ENCODE results near the gene NKX6-2. TPM values are rescaled to one million over a fixed set of nuclear protein-coding genes. Genes with fewer than 3 reads are reported as not detected.
"Not testable (repeated sequence)": the region's sequence is repeated elsewhere in the genome, so short reads cannot be mapped to it uniquely, and the experiment has no call there.

Gene NKX6-2
- total and polyA plus RNA-seq, 10 of the 15 experiments (the other 5 are each of a cell fraction or from before 2014, with no cell fraction given): 0.45 to 1.8 TPM; not detected in 8

DNA sequence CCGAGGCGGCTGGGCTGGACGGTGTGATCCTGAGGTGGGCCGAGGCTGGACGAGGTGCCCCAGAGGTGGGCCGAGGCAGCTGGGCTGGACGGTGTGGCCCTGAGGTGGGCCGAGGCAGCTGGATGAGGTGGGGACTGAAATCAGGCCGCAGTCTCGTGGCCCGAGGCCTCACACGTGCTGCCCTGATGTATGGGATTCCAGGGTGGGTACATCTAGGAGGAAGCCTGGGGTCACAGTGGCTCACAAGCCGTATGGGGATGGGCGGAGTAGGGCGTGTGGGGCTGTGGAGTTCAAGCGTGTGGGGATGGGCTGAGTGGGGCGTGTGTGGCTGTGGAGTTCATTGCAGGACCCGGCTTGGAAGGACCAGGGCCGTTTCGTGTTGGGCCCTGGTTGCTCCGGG is 12.5 kb upstream of the NKX6-2 start:
- no TSS peak for BruUV-seq (replicated peaks)
- ChIA-PET SMC1A (ENCODE audit: uncharacterized antibody, unreplicated experiment) (no interaction called here), POLR2A (no interaction called here), CTCF (no interaction called here), RAD21 (ENCODE audit: unreplicated experiment) (no interaction called here)
- Histone ChIP-seq H3K4me3 (no peak overlapping the region), H3K36me3 (ENCODE audit: control insufficient read depth in 2 of 2, insufficient read depth in 2 of 2, low read length in 1 of 2) (no peaks in the 10 kb centered on the region), H3K79me2 (ENCODE audit: control insufficient read depth, insufficient read depth, low read length) (no peaks in the 10 kb centered on the region), H3K4me1 (ENCODE audit: control insufficient read depth, insufficient read depth, low read length) (no peaks in the 10 kb centered on the region), H3K9me3 (replicated peaks; ENCODE audit: control insufficient read depth, insufficient read depth, low read length) (peaks cover 2% of the 10 kb centered on the region; the same call in 1 of the 3 replicates), H2AFZ (ENCODE audit: control insufficient read depth, low read depth, low read length) (no peak overlapping the region), H3K4me2 (ENCODE audit: control insufficient read depth, insufficient read depth) (no peak overlapping the region), H4K20me1 (ENCODE audit: control insufficient read depth, insufficient read depth) (no peaks in the 10 kb centered on the region), H3K27ac (ENCODE audit: control insufficient read depth, insufficient read depth) (no peak overlapping the region), H3K27me3 (replicated peaks in 1 of 2; ENCODE audit: control insufficient read depth in 2 of 2, insufficient read depth in 2 of 2, low read length in 1 of 2) (no peaks in the 10 kb centered on the region), H3K9ac (ENCODE audit: control insufficient read depth, insufficient read depth, low read length) (no peak overlapping the region)
- FAIRE-seq: no peak
- DNase-seq (ENCODE audit: low read depth, low spot score): no peak
- intact Hi-C loops (cut with micrococcal nuclease; ENCODE audit: unreplicated experiment): no loop called here
- ATAC-seq: no peak
- in situ Hi-C loops (cut with MboI): no loop called here
- 50% methylated on average over 16 of the region's 21 CpGs for WGBS (ENCODE audit: insufficient coverage, insufficient replicate concordance, low lambda C conversion rate, missing lambda C conversion rate)
- TF ChIP-seq NFYB (IDR thresholded peaks at IDR 0.05; ENCODE audit: insufficient read depth, low read depth, low read length) (no peak), ASH2L (IDR thresholded peaks at IDR 0.05; ENCODE audit: borderline replicate concordance, low read depth) (no peak), BRCA1 (IDR thresholded peaks at IDR 0.05; ENCODE audit: low read depth, low read length) (no peak)
- TF ChIP-seq, protein P1, sequence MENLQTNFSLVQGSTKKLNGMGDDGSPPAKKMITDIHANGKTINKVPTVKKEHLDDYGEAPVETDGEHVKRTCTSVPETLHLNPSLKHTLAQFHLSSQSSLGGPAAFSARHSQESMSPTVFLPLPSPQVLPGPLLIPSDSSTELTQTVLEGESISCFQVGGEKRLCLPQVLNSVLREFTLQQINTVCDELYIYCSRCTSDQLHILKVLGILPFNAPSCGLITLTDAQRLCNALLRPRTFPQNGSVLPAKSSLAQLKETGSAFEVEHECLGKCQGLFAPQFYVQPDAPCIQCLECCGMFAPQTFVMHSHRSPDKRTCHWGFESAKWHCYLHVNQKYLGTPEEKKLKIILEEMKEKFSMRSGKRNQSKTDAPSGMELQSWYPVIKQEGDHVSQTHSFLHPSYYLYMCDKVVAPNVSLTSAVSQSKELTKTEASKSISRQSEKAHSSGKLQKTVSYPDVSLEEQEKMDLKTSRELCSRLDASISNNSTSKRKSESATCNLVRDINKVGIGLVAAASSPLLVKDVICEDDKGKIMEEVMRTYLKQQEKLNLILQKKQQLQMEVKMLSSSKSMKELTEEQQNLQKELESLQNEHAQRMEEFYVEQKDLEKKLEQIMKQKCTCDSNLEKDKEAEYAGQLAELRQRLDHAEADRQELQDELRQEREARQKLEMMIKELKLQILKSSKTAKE (IDR thresholded peaks at IDR 0.05; ENCODE audit: low read depth, poor library complexity, severe bottlenecking): no peak

DNA sequence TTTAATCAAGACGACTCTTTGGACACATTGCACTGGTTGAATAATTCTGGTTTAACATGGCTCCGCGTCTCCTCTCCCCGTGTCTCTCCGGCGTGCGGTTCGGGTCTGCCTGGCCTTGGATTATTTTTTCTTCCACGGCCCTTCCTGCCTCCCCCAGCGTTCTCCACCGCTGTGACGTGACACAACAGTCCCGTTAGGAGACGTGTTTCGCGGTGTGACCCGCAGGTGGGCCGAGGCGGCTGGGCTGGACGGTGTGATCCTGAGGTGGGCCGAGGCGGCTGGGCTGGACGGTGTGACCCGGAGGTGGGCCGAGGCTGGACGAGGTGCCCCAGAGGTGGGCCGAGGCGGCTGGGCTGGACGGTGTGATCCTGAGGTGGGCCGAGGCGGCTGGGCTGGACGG is 12.0 kb upstream of the NKX6-2 start:
- FAIRE-seq; in situ Hi-C loops (cut with MboI); CTCF ChIA-PET; H3K9me3 ChIP-seq (replicated peaks; ENCODE audit: control insufficient read depth, insufficient read depth, low read length); H2AFZ ChIP-seq (ENCODE audit: control insufficient read depth, low read depth, low read length); H3K36me3 ChIP-seq (ENCODE audit: control insufficient read depth in 2 of 2, insufficient read depth in 2 of 2, low read length in 1 of 2); BruUV-seq (replicated peaks); POLR2A ChIA-PET; H4K20me1 ChIP-seq (ENCODE audit: control insufficient read depth, insufficient read depth); SMC1A ChIA-PET (ENCODE audit: uncharacterized antibody, unreplicated experiment); H3K9ac ChIP-seq (ENCODE audit: control insufficient read depth, insufficient read depth, low read length); H3K4me3 ChIP-seq; DNase-seq (ENCODE audit: low read depth, low spot score); ATAC-seq; intact Hi-C loops (cut with micrococcal nuclease; ENCODE audit: unreplicated experiment); RAD21 ChIA-PET (ENCODE audit: unreplicated experiment); H3K27ac ChIP-seq (ENCODE audit: control insufficient read depth, insufficient read depth); H3K27me3 ChIP-seq (replicated peaks in 1 of 2; ENCODE audit: control insufficient read depth in 2 of 2, insufficient read depth in 2 of 2, low read length in 1 of 2); H3K4me2 ChIP-seq (ENCODE audit: control insufficient read depth, insufficient read depth); H3K79me2 ChIP-seq (ENCODE audit: control insufficient read depth, insufficient read depth, low read length); H3K4me1 ChIP-seq (ENCODE audit: control insufficient read depth, insufficient read depth, low read length): not testable (repeated sequence)
- 69% methylated on average over 28 of the region's 32 CpGs for WGBS (ENCODE audit: insufficient coverage, insufficient replicate concordance, low lambda C conversion rate, missing lambda C conversion rate)

All from GM12878 (cell line).